Esophagus (tissue), 2 donors: ENCODE results near the gene SYNC. TPM values are rescaled to one million over a fixed set of nuclear protein-coding genes. Genes with fewer than 3 reads are reported as not detected.
A peak's percentile ranks its signal among the peaks of the same experiment; 100 is the strongest.

Experiments used
- H3K27ac ChIP-seq, 2 donors: one replicate each; pipeline ENCODE4 v1.5.1; 2013; ENCODE audit warnings: low read depth in 2 of 2, mild to moderate bottlenecking in 2 of 2, inconsistent platforms in 1 of 2, low read length in 1 of 2, moderate library complexity in 1 of 2
- H3K27me3 ChIP-seq, 2 donors: one replicate each; pipeline ENCODE4 v1.6.1; 2013; ENCODE audit warnings: low read length in 2 of 2, control low read depth in 1 of 2, mild to moderate bottlenecking in 1 of 2; ENCODE audit not compliant: insufficient read depth in 2 of 2, control insufficient read depth in 1 of 2
- H3K36me3 ChIP-seq, 2 donors: one replicate each; pipeline ENCODE4 v1.6.1; 2013; ENCODE audit warnings: low read length in 1 of 2; ENCODE audit not compliant: control insufficient read depth in 2 of 2, insufficient read depth in 2 of 2
- H3K4me1 ChIP-seq, 2 donors: one replicate each; pipeline ENCODE4 v1.6.1; 2013; ENCODE audit warnings: low read length in 1 of 2; ENCODE audit not compliant: control insufficient read depth in 2 of 2, insufficient read depth in 2 of 2
- H3K4me3 ChIP-seq, 2 donors: one replicate each; pipeline ENCODE4 v1.5.1; 2013; ENCODE audit warnings: low read length in 2 of 2, mild to moderate bottlenecking in 2 of 2, low read depth in 1 of 2, moderate library complexity in 1 of 2
- H3K9me3 ChIP-seq, 2 donors: one replicate each; pipeline ENCODE4 v1.6.1; 2013; ENCODE audit warnings: mild to moderate bottlenecking in 2 of 2, low read depth in 1 of 2, low read length in 1 of 2, moderate library complexity in 1 of 2; ENCODE audit not compliant: control insufficient read depth in 2 of 2, insufficient read depth in 1 of 2
- WGBS, 2 donors: extraction: QIAGEN DNeasy Blood & Tissue Kit; methylation state at CpG; one replicate each; pipeline ENCODE4 v1.1.7; 2013; 5-methylcytosine and 5-hydroxymethylcytosine counted together
- polyA plus RNA-seq, 2 donors: library from polyadenylated mRNA; stranded (reverse); fragments of 200-250 nt; gene quantifications; one replicate each; pipeline ENCODE4 v1.2.3, GENCODE V29; 2013
- donor health status: healthy with polysubstance abuse.
- donor health status: Bipolar disorder and iron deficiency.

SYNC gene
- polyA plus RNA-seq, 2 donors: 2.8 to 4.9 TPM

DNA sequence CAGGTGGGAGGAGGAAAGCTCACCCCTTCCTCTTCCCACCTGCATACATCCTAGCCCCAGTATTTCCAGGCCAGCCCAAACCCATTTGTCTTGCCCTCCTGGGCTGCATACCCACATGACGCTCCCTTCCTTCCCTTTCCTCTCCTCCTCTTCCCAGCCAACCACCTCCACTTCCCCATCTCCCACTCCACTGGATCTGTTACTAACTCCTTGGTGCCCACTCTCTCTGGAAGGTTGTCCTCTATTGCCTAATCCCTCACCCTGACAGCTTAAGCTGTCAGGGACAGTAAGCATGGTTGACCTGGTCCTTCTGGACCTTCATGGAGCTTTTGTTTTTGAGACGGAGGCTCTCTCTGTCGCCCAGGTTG lies 23.0 kb upstream of the SYNC start:
- Histone ChIP-seq H3K4me3 (no peak overlapping the region), H3K36me3 (no peaks in the 10 kb centered on the region), H3K27me3 (no peaks in the 10 kb centered on the region), H3K4me1 (peaks cover 2 to 13% of the 10 kb centered on the region in 2 donors), H3K27ac (peak overlapping the region; percentile 32 to 89), H3K9me3 (no peaks in the 10 kb centered on the region)
- WGBS, 2 donors: 83 to 91% methylated on average over 3 of the region's 3 CpGs

DNA sequence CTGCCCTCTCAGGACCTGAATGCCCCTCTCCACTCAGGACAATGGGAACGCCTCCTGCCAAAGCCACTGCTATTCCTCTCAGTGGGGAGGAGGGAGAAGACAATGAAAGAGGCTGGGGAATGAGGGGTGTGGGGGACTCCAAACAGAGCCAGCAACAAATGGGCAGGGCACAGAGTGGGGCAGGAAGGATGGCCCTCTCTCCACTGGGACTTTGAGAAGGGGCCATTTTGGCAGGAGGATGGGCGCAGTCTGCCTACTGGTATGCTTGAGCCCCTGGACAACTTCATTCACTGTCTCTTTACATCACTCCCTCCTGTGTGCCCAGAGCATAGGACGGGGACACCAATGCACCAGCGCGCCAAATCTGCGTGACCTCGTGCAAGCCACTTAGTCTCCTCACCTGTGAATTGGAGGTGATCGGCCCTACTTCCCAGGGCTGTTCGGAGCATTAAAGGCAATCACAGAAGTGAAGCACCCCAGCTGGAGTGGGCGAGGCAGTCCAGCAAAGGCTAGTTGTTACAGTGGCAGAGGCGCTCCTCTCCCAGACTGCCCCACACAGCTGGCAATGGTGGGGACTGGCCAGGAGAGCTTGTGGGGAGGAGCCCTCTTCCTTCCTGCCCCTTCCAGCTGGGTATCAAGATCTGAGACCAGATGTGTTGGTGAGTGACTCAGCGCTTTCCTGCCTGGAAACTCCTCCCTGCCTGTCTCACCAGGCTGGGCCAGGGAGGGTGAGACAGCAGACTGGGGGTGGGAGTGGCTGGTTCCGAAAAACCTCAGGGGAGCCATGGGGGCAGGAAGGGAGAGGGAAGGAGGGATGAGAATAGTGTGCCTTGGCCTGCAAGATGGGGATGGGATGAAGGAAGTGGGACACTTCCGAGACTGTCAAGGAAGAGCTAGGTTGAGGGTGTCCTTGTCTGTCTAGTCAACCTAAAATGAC lies 22.4 kb upstream of the SYNC start:
- WGBS, 2 donors: 40 to 53% methylated on average over 14 of the region's 14 CpGs
- peak overlapping the region; percentile 88 to 89 for H3K27ac ChIP-seq
- no peaks in the 10 kb centered on the region for H3K27me3 ChIP-seq
- no peaks in the 10 kb centered on the region for H3K36me3 ChIP-seq
- H3K4me3 ChIP-seq: peak overlapping the region; percentile 8 to 33
- peaks cover 0 to 13% of the 10 kb centered on the region in 2 donors for H3K4me1 ChIP-seq
- H3K9me3 ChIP-seq: no peaks in the 10 kb centered on the region

DNA sequence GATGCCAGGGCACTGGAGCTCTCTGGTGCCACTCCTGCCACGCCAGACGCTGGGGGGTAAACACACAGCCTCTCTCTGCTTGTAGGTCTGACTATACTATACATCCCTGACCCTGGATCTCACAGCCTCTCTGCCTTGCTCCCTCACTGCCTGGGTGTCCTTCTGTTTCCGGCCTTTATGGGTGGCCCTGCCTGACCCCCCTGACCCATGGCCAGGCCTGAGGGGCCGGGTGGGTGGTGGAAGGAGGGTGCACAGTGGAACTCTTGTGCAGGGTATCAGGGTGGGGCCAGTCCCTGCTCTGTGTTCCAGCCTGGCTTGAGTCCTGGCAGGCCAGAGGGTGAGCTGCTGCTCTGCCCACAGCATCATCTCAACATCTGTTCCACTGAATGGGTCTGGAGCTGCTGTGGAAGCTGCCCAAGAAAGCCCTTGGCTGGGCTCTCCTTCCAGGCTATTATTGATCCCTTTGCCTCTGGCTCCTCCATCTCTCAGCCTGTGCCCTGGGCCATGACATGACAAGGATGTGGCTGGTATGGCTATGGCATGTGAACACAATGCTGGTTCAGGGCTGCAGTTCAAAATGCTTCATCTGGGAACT lies 17.2 kb upstream of the SYNC start:
- Histone ChIP-seq H3K4me3 (no peak overlapping the region), H3K36me3 (peaks cover 0 to 2% of the 10 kb centered on the region in 2 donors), H3K9me3 (no peaks in the 10 kb centered on the region), H3K27me3 (no peaks in the 10 kb centered on the region), H3K27ac (no peak overlapping the region), H3K4me1 (peaks cover 5 to 14% of the 10 kb centered on the region in 2 donors)
- WGBS, 2 donors: 75 to 89% methylated on average over 4 of the region's 4 CpGs

DNA sequence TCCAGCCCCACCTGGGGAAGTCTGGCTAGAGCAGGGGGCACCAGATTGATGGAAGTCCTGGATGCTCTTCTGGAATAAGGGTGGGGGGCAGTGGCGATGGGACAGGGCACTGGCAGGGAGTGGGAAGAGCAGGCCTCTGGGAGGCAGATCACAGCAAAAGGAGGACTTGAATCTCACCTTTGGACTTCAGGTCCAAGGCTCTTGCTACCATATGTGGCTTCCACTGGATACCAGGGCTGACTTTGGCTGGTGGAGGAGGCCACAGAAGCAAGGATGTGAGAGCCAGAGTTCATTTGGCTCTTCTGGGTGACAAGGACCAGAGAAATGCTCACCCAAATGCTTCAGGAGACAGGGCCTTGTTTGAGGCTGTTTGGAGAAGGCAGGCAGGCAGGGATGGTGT lies 16.0 kb upstream of the SYNC start:
- H3K27me3 ChIP-seq: no peaks in the 10 kb centered on the region
- peak overlapping the region in 1 of 2 donors; percentile 47 for H3K27ac ChIP-seq
- 91 to 100% methylated on average over 1 of the region's 1 CpG for WGBS, 2 donors
- H3K4me1 ChIP-seq: peaks cover 5 to 9% of the 10 kb centered on the region in 2 donors
- no peak overlapping the region for H3K4me3 ChIP-seq
- peaks cover 0 to 2% of the 10 kb centered on the region in 2 donors for H3K36me3 ChIP-seq
- H3K9me3 ChIP-seq: no peaks in the 10 kb centered on the region

DNA sequence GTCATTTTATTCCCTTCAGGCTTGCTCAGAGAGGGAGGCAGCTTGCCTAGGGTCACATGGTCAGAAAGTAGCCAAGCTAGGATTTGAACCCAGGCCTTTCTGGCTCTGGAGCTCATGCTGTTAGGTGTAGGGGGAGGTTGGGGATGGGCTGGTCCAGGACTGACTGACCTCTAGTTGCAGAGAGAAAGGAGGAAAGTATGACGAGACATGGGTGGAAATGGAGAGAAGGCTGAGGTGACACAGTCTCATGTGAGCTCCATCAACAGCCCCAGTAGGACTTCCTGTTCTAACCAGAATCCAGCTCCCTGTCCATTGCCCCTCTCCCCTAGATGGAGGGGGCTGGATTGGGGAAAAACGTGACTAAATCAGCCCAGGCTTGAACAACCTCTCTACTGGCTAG lies 15.5 kb upstream of the SYNC start:
- WGBS, 2 donors: 67 to 72% methylated on average over 2 of the region's 2 CpGs
- Histone ChIP-seq H3K27me3 (no peaks in the 10 kb centered on the region), H3K27ac (no peak overlapping the region), H3K9me3 (no peaks in the 10 kb centered on the region), H3K36me3 (peaks cover 0 to 2% of the 10 kb centered on the region in 2 donors), H3K4me3 (no peak overlapping the region), H3K4me1 (peaks cover 5 to 9% of the 10 kb centered on the region in 2 donors)

DNA sequence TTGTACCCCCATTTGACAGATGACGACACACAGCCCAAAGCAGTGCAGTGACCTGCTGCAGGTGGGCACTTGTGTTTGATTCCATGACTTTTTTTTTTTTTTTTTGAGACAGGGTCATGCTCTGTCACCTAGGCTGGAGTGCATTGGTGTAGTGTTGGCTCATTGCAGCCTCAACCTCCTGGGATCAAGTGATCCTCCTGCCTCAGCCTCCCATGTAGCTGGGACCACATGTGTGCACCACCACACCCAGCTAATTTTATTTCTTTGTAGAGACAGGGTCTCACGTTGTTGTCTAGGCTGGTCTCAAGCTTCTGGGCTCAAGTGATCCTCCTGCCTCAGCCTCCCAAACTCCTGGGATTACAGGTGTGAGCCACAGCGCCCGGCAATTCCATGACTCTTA lies 14.9 kb upstream of the SYNC start:
- Histone ChIP-seq H3K27me3 (no peaks in the 10 kb centered on the region), H3K9me3 (no peaks in the 10 kb centered on the region), H3K4me3 (no peak overlapping the region), H3K36me3 (peaks cover 0 to 2% of the 10 kb centered on the region in 2 donors), H3K27ac (peak overlapping the region; percentile 45 to 73), H3K4me1 (peaks cover 5 to 9% of the 10 kb centered on the region in 2 donors)
- WGBS, 2 donors: 88 to 96% methylated on average over 4 of the region's 4 CpGs

DNA sequence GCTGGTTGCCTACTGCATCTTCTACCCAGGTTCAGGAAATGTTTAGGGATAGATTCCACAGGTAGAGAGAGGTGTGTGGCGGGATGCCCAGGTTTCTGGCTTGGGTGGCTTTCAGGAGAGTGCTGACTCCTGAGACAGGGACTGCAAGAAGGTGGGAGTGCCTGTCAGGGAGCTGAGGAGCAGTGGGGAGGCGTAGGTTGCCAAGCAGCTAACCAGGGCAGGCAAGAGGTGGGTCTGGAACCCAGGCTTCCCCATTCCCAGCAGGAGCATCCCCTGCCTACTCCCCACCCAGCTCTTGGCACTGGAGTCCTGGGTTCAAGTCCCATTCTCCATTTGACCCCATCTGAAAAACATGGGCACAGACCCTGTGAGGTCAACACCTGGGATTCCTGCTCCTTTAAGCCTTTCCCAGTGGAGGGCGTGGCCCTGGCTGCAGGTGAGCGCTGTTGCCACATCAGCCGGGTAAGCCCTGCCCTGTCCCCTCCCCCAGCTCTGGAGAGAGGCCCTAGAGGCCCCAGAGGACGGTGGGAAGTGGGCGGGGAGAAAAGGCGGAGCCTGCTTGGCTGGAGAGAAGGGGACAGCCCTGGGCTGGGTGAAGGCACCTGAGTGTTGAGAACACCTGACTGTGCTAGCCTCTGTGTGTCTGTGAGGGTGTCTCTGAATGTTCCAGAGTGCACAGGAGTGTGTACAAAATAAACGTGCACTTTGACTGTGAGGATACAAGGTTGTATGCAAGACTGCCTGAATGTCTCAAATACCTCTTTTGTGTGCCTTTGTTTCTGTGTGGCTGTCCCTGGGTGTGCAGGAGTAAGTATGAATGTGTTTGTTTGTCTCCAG lies 14.0 kb upstream of the SYNC start:
- Histone ChIP-seq H3K27me3 (no peaks in the 10 kb centered on the region), H3K36me3 (peaks cover 0 to 2% of the 10 kb centered on the region in 2 donors), H3K27ac (peak overlapping the region; percentile 97 to 99), H3K4me1 (peaks cover 5 to 9% of the 10 kb centered on the region in 2 donors), H3K9me3 (no peaks in the 10 kb centered on the region), H3K4me3 (no peak overlapping the region)
- 20% methylated on average over 9 of the region's 9 CpGs for WGBS, 2 donors

DNA sequence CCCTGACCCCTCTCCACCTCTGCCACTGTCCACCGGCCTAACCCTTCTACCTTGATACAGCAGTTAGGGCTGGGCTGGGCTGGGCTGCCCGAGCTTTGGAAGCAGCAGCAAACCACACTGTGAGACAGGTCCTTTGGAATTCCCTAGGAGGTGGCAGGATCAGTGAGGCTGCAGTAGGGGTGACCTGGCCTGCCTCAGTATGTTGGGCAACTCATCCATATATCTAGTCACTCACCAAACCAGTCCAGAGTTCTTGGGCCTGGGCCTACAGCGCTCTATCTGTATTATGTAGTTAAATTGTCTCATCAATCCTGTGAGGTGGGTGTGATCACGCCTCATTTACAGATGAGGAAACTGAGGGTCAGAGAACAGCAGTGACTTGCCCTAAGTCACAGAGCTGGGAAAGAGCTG lies 13.3 kb upstream of the SYNC start:
- H3K4me1 ChIP-seq: peaks cover 5 to 9% of the 10 kb centered on the region in 2 donors
- H3K27ac ChIP-seq: peak overlapping the region; percentile 97 to 99
- H3K36me3 ChIP-seq: peaks cover 0 to 2% of the 10 kb centered on the region in 2 donors
- WGBS, 2 donors: 62 to 70% methylated on average over 4 of the region's 4 CpGs
- H3K9me3 ChIP-seq: no peaks in the 10 kb centered on the region
- no peak overlapping the region for H3K4me3 ChIP-seq
- no peaks in the 10 kb centered on the region for H3K27me3 ChIP-seq

DNA sequence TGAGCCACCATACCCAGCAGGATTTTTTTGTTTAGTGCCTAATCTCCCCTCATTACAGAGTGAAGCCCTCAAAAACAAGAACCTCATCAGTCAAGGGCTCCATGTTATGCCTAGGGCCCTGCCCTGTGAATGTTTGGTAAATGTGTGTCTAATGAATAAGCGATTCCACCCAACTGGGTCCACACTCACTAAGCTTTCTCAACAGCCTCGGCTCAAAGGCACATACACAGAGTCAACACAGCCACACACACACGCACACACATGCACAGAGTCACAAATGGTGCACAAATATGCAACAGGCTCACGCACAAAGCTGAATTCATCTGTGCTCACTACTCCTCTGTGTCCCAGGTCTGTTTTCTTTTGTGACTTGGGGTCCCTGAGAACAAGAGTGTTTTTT lies 11.7 kb upstream of the SYNC start:
- H3K27me3 ChIP-seq: no peaks in the 10 kb centered on the region
- H3K4me3 ChIP-seq: no peak overlapping the region
- 76 to 78% methylated on average over 4 of the region's 4 CpGs for WGBS, 2 donors
- peaks cover 0 to 2% of the 10 kb centered on the region in 2 donors for H3K36me3 ChIP-seq
- H3K27ac ChIP-seq: no peak overlapping the region
- peaks cover 5 to 9% of the 10 kb centered on the region in 2 donors for H3K4me1 ChIP-seq
- H3K9me3 ChIP-seq: no peaks in the 10 kb centered on the region
